Left colon (tissue), 2 donors: ENCODE results near the gene PRM1. TPM values are rescaled to one million over a fixed set of nuclear protein-coding genes. Genes with fewer than 3 reads are reported as not detected.

ENCODE experiments used
- ATAC-seq: fragments of 200-7000 bp; cut with Tn5 transposase; one replicate; pipeline ENCODE4 v1.9.1; 2020; ENCODE audit warnings: mild to moderate bottlenecking, moderate library complexity
- DNase-seq, 2 donors: peaks; one replicate each; pipeline ENCODE4 v3.0.0-alpha.2; 2020
- intact Hi-C, 2 donors: fragments of 100-400 bp; cut with DNase I in 1 of 2; cut with micrococcal nuclease in 1 of 2; formaldehyde crosslinking; loops; one replicate each; pipeline versions ENCODE4 v1.11.2 to v1.14.0; 2022; cut with DNase I, micrococcal nuclease
- long read RNA-seq: library from polyadenylated mRNA; unstranded; transcript quantifications from one replicate; pipeline ENCODE4 v2.0.0, GENCODE V29; 2021
- total RNA-seq, 2 donors: library from RNA; stranded (reverse); fragmentation: NEBNext Ultra II Directional; extraction: Animal tissue kit (Norgen Biotek cat#: 25700); gene quantifications; one replicate each; pipeline ENCODE4 v1.2.1, GENCODE V29; 2021
- donor health status: DM: no; HTN: no; CAD: no.
- donor health status: DM: yes; HTN: yes; CAD: no.

Gene PRM1
- total RNA-seq: not detected
- long read RNA-seq: 0 reads

- ATAC-seq (no peak), DNase-seq (no peak)
- intact Hi-C loops: no loop called here
Measured at GRCh38 chr16:11280616-11281522, at the start of gene PRM1. Gene PRM1 (minus strand): TSS chr16:11281330. CDS start chr16:11281238, 92 bp downstream.

- ATAC-seq (no peak), DNase-seq (no peak)
- intact Hi-C loops: no loop called here
Measured at GRCh38 chr16:11330526-11331237, 49.6 kb upstream of the PRM1 start.

- DNase-seq: no peak
- no peak for ATAC-seq
- intact Hi-C loops: no loop called here
Measured at GRCh38 chr16:11329891-11330290, 48.8 kb upstream of the PRM1 start.

- DNase-seq: no peak
- intact Hi-C loops: no loop called here
- no peak for ATAC-seq
Measured at GRCh38 chr16:11329071-11329491, 48.0 kb upstream of the PRM1 start.

- intact Hi-C loops: no loop called here
- peak; percentile 56 to 65 for DNase-seq
- ATAC-seq: peak; percentile 36
Measured at GRCh38 chr16:11328172-11329070, 47.3 kb upstream of the PRM1 start.

GRCh38 chr16:11327277-11328171, 46.4 kb upstream of the PRM1 start:
- ATAC-seq: no peak
- peak in 1 of 2 donors; percentile 49 for DNase-seq
- intact Hi-C loops: no loop called here

GRCh38 chr16:11326737-11327276, 45.7 kb upstream of the PRM1 start:
- ATAC-seq: no peak
- intact Hi-C loops: no loop called here
- DNase-seq: no peak

- ATAC-seq: no peak
- intact Hi-C loops: no loop called here
- no peak for DNase-seq
Measured at GRCh38 chr16:11326084-11326736, 45.1 kb upstream of the PRM1 start.

- ATAC-seq (no peak), DNase-seq (no peak)
- intact Hi-C loops: no loop called here
Measured at GRCh38 chr16:11325404-11326083, 44.4 kb upstream of the PRM1 start.

- no peak for ATAC-seq
- no peak for DNase-seq
- intact Hi-C loops: no loop called here
Measured at GRCh38 chr16:11323551-11324336, 42.6 kb upstream of the PRM1 start.

GRCh38 chr16:11322823-11323222, 41.7 kb upstream of the PRM1 start:
- ATAC-seq (no peak), DNase-seq (no peak)
- intact Hi-C loops: no loop called here

- no peak for DNase-seq
- intact Hi-C loops: no loop called here
- no peak for ATAC-seq
Measured at GRCh38 chr16:11321662-11322061, 40.5 kb upstream of the PRM1 start.

GRCh38 chr16:11320170-11320569, 39.0 kb upstream of the PRM1 start:
- DNase-seq (no peak), ATAC-seq (peak; percentile 66)
- intact Hi-C loops: no loop called here

GRCh38 chr16:11319529-11320146, 38.5 kb upstream of the PRM1 start:
- ATAC-seq (peak; percentile 40), DNase-seq (peak in 1 of 2 donors; percentile 47)
- intact Hi-C loops: no loop called here

GRCh38 chr16:11318817-11319216, 37.7 kb upstream of the PRM1 start:
- DNase-seq: no peak
- intact Hi-C loops: no loop called here
- ATAC-seq: no peak
